ENCODE measurements around the gene CARD10.
"Not testable (repeated sequence)": the region's sequence is repeated elsewhere in the genome, so short reads cannot be mapped to it uniquely, and the experiment has no call there.

CARD10 gene

GRCh38 chr22:37556710-37557109, 37.5 kb upstream of the CARD10 start:
- no peak for DNase-seq

- no peak for DNase-seq
Measured at GRCh38 chr22:37555029-37555428, 35.8 kb upstream of the CARD10 start.

GRCh38 chr22:37553725-37554124, 34.5 kb upstream of the CARD10 start:
- DNase-seq = no peak

- no peak for DNase-seq
Measured at GRCh38 chr22:37552524-37553163, 33.4 kb upstream of the CARD10 start.

GRCh38 chr22:37551981-37552380, 32.8 kb upstream of the CARD10 start:
- no peak for DNase-seq

GRCh38 chr22:37550921-37551320, 31.7 kb upstream of the CARD10 start:
- not testable (repeated sequence) for DNase-seq

GRCh38 chr22:37549704-37550059, 30.5 kb upstream of the CARD10 start:
- no peak for DNase-seq

GRCh38 chr22:37547251-37547741, 28.1 kb upstream of the CARD10 start:
- no peak for DNase-seq

GRCh38 chr22:37546437-37547250, 27.4 kb upstream of the CARD10 start:
- DNase-seq = no peak

- DNase-seq = no peak
Measured at GRCh38 chr22:37545703-37546436, 26.7 kb upstream of the CARD10 start.

- DNase-seq = peak; percentile 63 to 69
Measured at GRCh38 chr22:37544955-37545702, 25.9 kb upstream of the CARD10 start.

GRCh38 chr22:37542959-37543358, 23.7 kb upstream of the CARD10 start:
- DNase-seq = no peak

- not testable (repeated sequence) for DNase-seq
Measured at GRCh38 chr22:37542416-37542815, 23.2 kb upstream of the CARD10 start.

- DNase-seq = not testable (repeated sequence)
Measured at GRCh38 chr22:37539790-37540189, 20.6 kb upstream of the CARD10 start.

- DNase-seq = peak; percentile 93 to 94
Measured at GRCh38 chr22:37538590-37539357, 19.6 kb upstream of the CARD10 start.

GRCh38 chr22:37535159-37535558, 15.9 kb upstream of the CARD10 start:
- no peak for DNase-seq

- DNase-seq = no peak
Measured at GRCh38 chr22:37534445-37534844, 15.2 kb upstream of the CARD10 start.

- DNase-seq = no peak
Measured at GRCh38 chr22:37533995-37534394, 14.8 kb upstream of the CARD10 start.

- DNase-seq = no peak
Measured at GRCh38 chr22:37529652-37530345, 10.6 kb upstream of the CARD10 start.

- DNase-seq = not testable (repeated sequence)
Measured at GRCh38 chr22:37527952-37528351, 8.7 kb upstream of the CARD10 start.

- DNase-seq = not testable (repeated sequence)
Measured at GRCh38 chr22:37527081-37527752, 8.0 kb upstream of the CARD10 start.
